ENCODE measurements around the gene SERPINA1. TPM values are rescaled to one million over a fixed set of nuclear protein-coding genes. Genes with fewer than 3 reads are reported as not detected.

The SERPINA1 gene
- total and polyA plus RNA-seq, 2 of the 13 experiments (the other 11 are each of a cell fraction or from before 2014, with no cell fraction given) = 3,266 to 11,015 TPM

DNA sequence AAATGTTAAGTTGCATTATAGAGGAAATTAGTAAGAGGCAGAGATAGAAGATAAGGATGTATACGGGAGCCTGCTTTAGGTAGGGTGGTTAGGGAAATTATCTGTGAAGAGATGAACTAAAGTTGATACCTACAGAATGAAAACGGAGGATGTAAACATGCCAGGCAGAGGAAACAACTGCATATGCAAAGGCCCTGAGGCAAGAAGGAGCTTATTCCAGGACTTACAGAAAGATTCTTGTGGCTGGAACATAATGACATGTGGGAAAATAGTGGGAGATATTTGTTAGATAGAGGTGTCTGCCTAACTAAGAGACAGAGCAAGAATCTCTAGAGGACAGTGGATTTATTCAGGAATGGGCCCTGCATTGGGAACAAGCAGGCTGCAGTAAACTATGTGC is 16.2 kb upstream of the SERPINA1 start:
- H3K9me3 ChIP-seq (ENCODE audit: low read length) = no peaks in the 10 kb centered on the region
- CTCF ChIA-PET (ENCODE audit: low intra/inter-chr PET ratio, low total read pairs) = no interaction called here

More for the DNA sequence above, 16.2 kb upstream of the SERPINA1 start:
- no peaks in the 10 kb centered on the region for H3K36me3 ChIP-seq (replicated peaks in 1 of 2; ENCODE audit: control insufficient read depth in 1 of 2, insufficient read depth in 2 of 2, low read length in 2 of 2)
- WGBS (ENCODE audit: low lambda C conversion rate) = 91% methylated on average over 2 of the region's 2 CpGs
- H3K79me2 ChIP-seq (ENCODE audit: insufficient read depth, low read length) = no peaks in the 10 kb centered on the region
- no peaks in the 10 kb centered on the region for H3K27me3 ChIP-seq (ENCODE audit: control insufficient read depth in 1 of 2, insufficient read depth in 2 of 2, low read length in 2 of 2)
- intact Hi-C loops (cut with micrococcal nuclease; ENCODE audit: unreplicated experiment) = no loop called here
- peaks cover 79% of the 10 kb centered on the region for H3K4me1 ChIP-seq (ENCODE audit: insufficient read depth, low read length)
- H3K4me3 ChIP-seq (replicated peaks in 1 of 3; ENCODE audit: insufficient read depth in 1 of 3, low read depth in 2 of 3, low read length in 3 of 3) = no peak overlapping the region
- TF ChIP-seq CHD4 (IDR thresholded peaks at IDR 0.05; ENCODE audit: borderline replicate concordance, low read length) (no peak), BHLHE40 (IDR thresholded peaks at IDR 0.05; ENCODE audit: low read length) (no peak), ONECUT2 (CRISPR knock-in tag; IDR thresholded peaks at IDR 0.05) (no peak), ARNTL (CRISPR knock-in tag; IDR thresholded peaks at IDR 0.05) (no peak), AGO1 (IDR thresholded peaks at IDR 0.05; ENCODE audit: low read depth, low read length, poor library complexity, severe bottlenecking) (no peak), ZNF720 (CRISPR knock-in tag; IDR thresholded peaks at IDR 0.05) (no peak), KLF13 (CRISPR knock-in tag; IDR thresholded peaks at IDR 0.05) (no peak), ATRX (CRISPR knock-in tag; IDR thresholded peaks at IDR 0.05; ENCODE audit: borderline replicate concordance) (no peak)
- TF ChIP-seq, protein P1, sequence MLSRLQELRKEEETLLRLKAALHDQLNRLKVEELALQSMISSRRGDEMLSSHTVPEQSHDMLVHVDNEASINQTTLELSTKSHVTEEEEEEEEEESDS (CRISPR knock-in tag; IDR thresholded peaks at IDR 0.05; ENCODE audit: borderline replicate concordance) = no peak
- TF ChIP-seq, protein P2, sequence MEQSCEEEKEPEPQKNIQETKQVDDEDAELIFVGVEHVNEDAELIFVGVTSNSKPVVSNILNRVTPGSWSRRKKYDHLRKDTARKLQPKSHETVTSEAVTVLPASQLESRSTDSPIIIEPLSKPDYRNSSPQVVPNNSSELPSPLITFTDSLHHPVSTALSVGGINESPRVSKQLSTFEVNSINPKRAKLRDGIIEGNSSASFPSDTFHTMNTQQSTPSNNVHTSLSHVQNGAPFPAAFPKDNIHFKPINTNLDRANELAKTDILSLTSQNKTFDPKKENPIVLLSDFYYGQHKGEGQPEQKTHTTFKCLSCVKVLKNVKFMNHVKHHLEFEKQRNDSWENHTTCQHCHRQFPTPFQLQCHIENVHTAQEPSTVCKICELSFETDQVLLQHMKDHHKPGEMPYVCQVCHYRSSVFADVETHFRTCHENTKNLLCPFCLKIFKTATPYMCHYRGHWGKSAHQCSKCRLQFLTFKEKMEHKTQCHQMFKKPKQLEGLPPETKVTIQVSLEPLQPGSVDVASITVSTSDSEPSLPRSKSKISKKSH (CRISPR knock-in tag; IDR thresholded peaks at IDR 0.05; ENCODE audit: borderline replicate concordance) = no peak
- TF ChIP-seq, protein P3, sequence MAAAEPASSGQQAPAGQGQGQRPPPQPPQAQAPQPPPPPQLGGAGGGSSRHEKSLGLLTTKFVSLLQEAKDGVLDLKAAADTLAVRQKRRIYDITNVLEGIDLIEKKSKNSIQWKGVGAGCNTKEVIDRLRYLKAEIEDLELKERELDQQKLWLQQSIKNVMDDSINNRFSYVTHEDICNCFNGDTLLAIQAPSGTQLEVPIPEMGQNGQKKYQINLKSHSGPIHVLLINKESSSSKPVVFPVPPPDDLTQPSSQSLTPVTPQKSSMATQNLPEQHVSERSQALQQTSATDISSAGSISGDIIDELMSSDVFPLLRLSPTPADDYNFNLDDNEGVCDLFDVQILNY (CRISPR knock-in tag; conservative IDR thresholded peaks at IDR 0.05) = no peak
- TF ChIP-seq, protein P4, sequence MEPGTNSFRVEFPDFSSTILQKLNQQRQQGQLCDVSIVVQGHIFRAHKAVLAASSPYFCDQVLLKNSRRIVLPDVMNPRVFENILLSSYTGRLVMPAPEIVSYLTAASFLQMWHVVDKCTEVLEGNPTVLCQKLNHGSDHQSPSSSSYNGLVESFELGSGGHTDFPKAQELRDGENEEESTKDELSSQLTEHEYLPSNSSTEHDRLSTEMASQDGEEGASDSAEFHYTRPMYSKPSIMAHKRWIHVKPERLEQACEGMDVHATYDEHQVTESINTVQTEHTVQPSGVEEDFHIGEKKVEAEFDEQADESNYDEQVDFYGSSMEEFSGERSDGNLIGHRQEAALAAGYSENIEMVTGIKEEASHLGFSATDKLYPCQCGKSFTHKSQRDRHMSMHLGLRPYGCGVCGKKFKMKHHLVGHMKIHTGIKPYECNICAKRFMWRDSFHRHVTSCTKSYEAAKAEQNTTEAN (CRISPR knock-in tag; conservative IDR thresholded peaks at IDR 0.05) = no peak
- no peak overlapping the region for H2AFZ ChIP-seq (ENCODE audit: low read length)
- no peaks in the 10 kb centered on the region for H4K20me1 ChIP-seq (ENCODE audit: insufficient read depth, low read length)
- no peak overlapping the region for H3K4me2 ChIP-seq (ENCODE audit: low read depth, low read length)
- no peak for ATAC-seq
- DNase-seq (ENCODE audit: low spot score) = no peak
- no peak overlapping the region for H3K9ac ChIP-seq (ENCODE audit: insufficient read depth, low read depth, low read length)
- FAIRE-seq = no peak
- no TSS peak for BruUV-seq (replicated peaks)
- in situ Hi-C loops (cut with HindIII; ENCODE audit: extremely low pct_ligation_motif_present, low pct_unique_long_range_greater_than_20kb) = no loop called here
- POLR2A ChIA-PET = interaction anchor here (0.9 to 3.5 kb wide), 2 partner anchors 18 to 22 kb away, joined by 3 to 49 read pairs; partner anchors contain the start of gene SERPINA1
- no peak overlapping the region for H3K27ac ChIP-seq (ENCODE audit: extremely low read length, insufficient read depth, low read length)
